HepG2 (cell line): ENCODE results near the gene ITGB5. TPM values are rescaled to one million over a fixed set of nuclear protein-coding genes. Genes with fewer than 3 reads are reported as not detected.

Source experiments
- BORCS8-MEF2B ChIP-seq: sonication (generic); formaldehyde crosslinking; IDR thresholded peaks from 2 replicates; pipeline ENCODE4 v1.8.0; 2022; ENCODE audit warnings: mild to moderate bottlenecking, missing genetic modification reagents
- BRCA1 ChIP-seq: sonication (generic); formaldehyde crosslinking; IDR thresholded peaks from 2 replicates; pipeline ENCODE4 v1.4.0; 2020; ENCODE audit warnings: missing genetic modification reagents
- CENPX ChIP-seq: sonication (generic); formaldehyde crosslinking; IDR thresholded peaks from 2 replicates; pipeline ENCODE4 v1.9.0; 2021; ENCODE audit warnings: mild to moderate bottlenecking, missing genetic modification reagents, moderate library complexity
- ELF4 ChIP-seq: sonication (generic); formaldehyde crosslinking; IDR thresholded peaks from 2 replicates; pipeline ENCODE4 v1.5.0; 2020; ENCODE audit warnings: missing genetic modification reagents, mild to moderate bottlenecking, moderate library complexity, borderline replicate concordance
- SATB2 ChIP-seq: sonication (generic); formaldehyde crosslinking; IDR thresholded peaks from 2 replicates; pipeline ENCODE4 v1.5.0; 2020; ENCODE audit warnings: missing genetic modification reagents
- SMYD3 ChIP-seq: sonication (generic); formaldehyde crosslinking; IDR thresholded peaks from 2 replicates; pipeline ENCODE4 v1.8.1; 2023; ENCODE audit warnings: mild to moderate bottlenecking, missing genetic modification reagents
- TCF12 ChIP-seq, 2 experiments: fragments of 450-650 bp in 1 of 2; sonication (generic) in 1 of 2; formaldehyde crosslinking in 1 of 2; IDR thresholded peaks; 2 replicates each; pipeline versions ENCODE4 v1.6.1 to v1.8.0; 2017 to 2022; ENCODE audit warnings: antibody characterized with exemption in 1 of 2, mild to moderate bottlenecking in 1 of 2, missing genetic modification reagents in 1 of 2, moderate library complexity in 1 of 2
- YEATS2 ChIP-seq: sonication (generic); formaldehyde crosslinking; IDR thresholded peaks from 2 replicates; pipeline ENCODE4 v1.4.0; 2020; ENCODE audit warnings: missing genetic modification reagents, borderline replicate concordance
- ZNF296 ChIP-seq: sonication (generic); formaldehyde crosslinking; conservative IDR thresholded peaks from 2 replicates; pipeline ENCODE4 v1.5.0; 2020; ENCODE audit warnings: mild to moderate bottlenecking, missing genetic modification reagents
- polyA plus RNA-seq, 8 experiments: library from polyadenylated mRNA; depleted of rRNA in 3 of 8; stranded (reverse) in 7 of 8; unstranded in 1 of 8; fragments of >200 nt; fragmentation: Illumina TruSeq in 4 of 8; extraction: Trizol in 4 of 8; gene quantifications; 2 replicates each; pipeline versions ENCODE4 v1.2.1 to v1.2.3, GENCODE V29; 2011 to 2016; ENCODE audit warnings: low read depth in 4 of 8, missing spikeins in 1 of 8, mixed read lengths in 1 of 8; ENCODE audit not compliant: insufficient read depth in 1 of 8
- total RNA-seq, 5 experiments: library from RNA; depleted of rRNA; stranded (reverse); fragments of >200 nt; fragmentation: Illumina TruSeq; extraction: Trizol; gene quantifications; 2 replicates each; pipeline ENCODE4 v1.2.3, GENCODE V29; 2016; ENCODE audit warnings: low read depth in 1 of 5
- TF ChIP-seq, protein P1 (sequence below): sonication (generic); formaldehyde crosslinking; IDR thresholded peaks from 2 replicates; pipeline ENCODE4 v1.5.1; 2020; ENCODE audit warnings: mild to moderate bottlenecking, moderate library complexity, missing genetic modification reagents
- TF ChIP-seq, protein P2 (sequence below): sonication (generic); formaldehyde crosslinking; IDR thresholded peaks from 2 replicates; pipeline ENCODE4 v1.5.0; 2020; ENCODE audit warnings: mild to moderate bottlenecking, missing genetic modification reagents
- TF ChIP-seq, protein P3 (sequence below): sonication (generic); formaldehyde crosslinking; IDR thresholded peaks from 2 replicates; pipeline ENCODE4 v1.8.1; 2023; ENCODE audit warnings: missing genetic modification reagents, mild to moderate bottlenecking, borderline replicate concordance
- TF ChIP-seq, protein P4 (sequence below): sonication (generic); formaldehyde crosslinking; IDR thresholded peaks from 2 replicates; pipeline ENCODE4 v1.8.1; 2023; ENCODE audit warnings: mild to moderate bottlenecking, inconsistent platforms, moderate library complexity, missing genetic modification reagents, borderline replicate concordance
- TF ChIP-seq, protein P5 (sequence below): sonication (generic); formaldehyde crosslinking; IDR thresholded peaks from 2 replicates; pipeline ENCODE4 v1.8.0; 2022; ENCODE audit warnings: low read depth, missing genetic modification reagents
- TF ChIP-seq, protein P6 (sequence below): sonication (generic); formaldehyde crosslinking; IDR thresholded peaks from 2 replicates; pipeline ENCODE4 v1.4.0; 2020; ENCODE audit warnings: missing genetic modification reagents, mild to moderate bottlenecking, borderline replicate concordance
- TF ChIP-seq, protein P7 (sequence below): sonication (generic); formaldehyde crosslinking; IDR thresholded peaks from 2 replicates; pipeline ENCODE4; 2020; ENCODE audit warnings: missing genetic modification reagents, mild to moderate bottlenecking, borderline replicate concordance

ITGB5 gene
- total and polyA plus RNA-seq, 2 of the 13 experiments (the other 11 are each of a cell fraction or from before 2014, with no cell fraction given) = 74.1 to 343 TPM

DNA sequence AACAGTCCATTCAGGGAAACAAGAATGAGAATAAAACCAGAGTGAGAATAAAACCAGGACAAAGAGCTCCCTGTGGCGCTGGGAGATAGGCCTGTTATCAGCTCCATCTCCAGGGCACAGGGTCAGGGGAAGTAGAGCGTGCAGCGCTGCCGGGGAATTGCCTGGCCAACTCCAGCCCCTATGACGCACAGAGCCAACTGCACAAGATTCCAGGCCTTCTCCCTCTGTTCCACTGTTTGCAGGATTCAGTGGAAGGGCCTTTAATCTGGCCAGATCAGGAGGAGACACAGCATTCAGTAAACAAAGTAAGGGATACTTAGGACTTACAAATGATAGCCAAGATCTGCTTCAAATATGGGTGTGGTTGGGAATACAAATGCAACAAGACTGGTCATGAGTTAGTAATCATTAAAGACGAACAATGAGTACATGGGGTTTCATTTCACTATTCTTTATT, 49.4 kb downstream of the ITGB5 start (continued):
- TF ChIP-seq, protein P1, sequence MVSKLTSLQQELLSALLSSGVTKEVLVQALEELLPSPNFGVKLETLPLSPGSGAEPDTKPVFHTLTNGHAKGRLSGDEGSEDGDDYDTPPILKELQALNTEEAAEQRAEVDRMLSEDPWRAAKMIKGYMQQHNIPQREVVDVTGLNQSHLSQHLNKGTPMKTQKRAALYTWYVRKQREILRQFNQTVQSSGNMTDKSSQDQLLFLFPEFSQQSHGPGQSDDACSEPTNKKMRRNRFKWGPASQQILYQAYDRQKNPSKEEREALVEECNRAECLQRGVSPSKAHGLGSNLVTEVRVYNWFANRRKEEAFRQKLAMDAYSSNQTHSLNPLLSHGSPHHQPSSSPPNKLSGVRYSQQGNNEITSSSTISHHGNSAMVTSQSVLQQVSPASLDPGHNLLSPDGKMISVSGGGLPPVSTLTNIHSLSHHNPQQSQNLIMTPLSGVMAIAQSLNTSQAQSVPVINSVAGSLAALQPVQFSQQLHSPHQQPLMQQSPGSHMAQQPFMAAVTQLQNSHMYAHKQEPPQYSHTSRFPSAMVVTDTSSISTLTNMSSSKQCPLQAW = peak; percentile 84
- TF ChIP-seq, protein P2, sequence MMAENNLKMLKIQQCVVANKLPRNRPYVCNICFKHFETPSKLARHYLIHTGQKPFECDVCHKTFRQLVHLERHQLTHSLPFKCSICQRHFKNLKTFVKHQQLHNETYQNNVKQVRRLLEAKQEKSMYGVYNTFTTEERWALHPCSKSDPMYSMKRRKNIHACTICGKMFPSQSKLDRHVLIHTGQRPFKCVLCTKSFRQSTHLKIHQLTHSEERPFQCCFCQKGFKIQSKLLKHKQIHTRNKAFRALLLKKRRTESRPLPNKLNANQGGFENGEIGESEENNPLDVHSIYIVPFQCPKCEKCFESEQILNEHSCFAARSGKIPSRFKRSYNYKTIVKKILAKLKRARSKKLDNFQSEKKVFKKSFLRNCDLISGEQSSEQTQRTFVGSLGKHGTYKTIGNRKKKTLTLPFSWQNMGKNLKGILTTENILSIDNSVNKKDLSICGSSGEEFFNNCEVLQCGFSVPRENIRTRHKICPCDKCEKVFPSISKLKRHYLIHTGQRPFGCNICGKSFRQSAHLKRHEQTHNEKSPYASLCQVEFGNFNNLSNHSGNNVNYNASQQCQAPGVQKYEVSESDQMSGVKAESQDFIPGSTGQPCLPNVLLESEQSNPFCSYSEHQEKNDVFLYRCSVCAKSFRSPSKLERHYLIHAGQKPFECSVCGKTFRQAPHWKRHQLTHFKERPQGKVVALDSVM (CRISPR knock-in tag) = no peak
- TF ChIP-seq, protein P3, sequence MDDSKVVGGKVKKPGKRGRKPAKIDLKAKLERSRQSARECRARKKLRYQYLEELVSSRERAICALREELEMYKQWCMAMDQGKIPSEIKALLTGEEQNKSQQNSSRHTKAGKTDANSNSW = no peak
- TF ChIP-seq BRCA1 (CRISPR knock-in tag) (no peak), BORCS8-MEF2B (no peak), SMYD3 (CRISPR knock-in tag) (0 out of 2 replicates have a peak, but pooled peaks have one; percentile 49), SATB2 (no peak), ZNF296 (CRISPR knock-in tag) (no peak), YEATS2 (CRISPR knock-in tag) (0 out of 2 replicates have a peak, but pooled peaks have one; percentile 23), CENPX (CRISPR knock-in tag) (no peak), ELF4 (CRISPR knock-in tag) (peak; percentile 30; the same call in 1 of the 2 replicates), TCF12 (IDR thresholded peaks at IDR 0.05) (no peak), TCF12 (CRISPR knock-in tag; IDR thresholded peaks at IDR 0.05) (peak; percentile 45; the same call in 1 of the 2 replicates)
- TF ChIP-seq, protein P4, sequence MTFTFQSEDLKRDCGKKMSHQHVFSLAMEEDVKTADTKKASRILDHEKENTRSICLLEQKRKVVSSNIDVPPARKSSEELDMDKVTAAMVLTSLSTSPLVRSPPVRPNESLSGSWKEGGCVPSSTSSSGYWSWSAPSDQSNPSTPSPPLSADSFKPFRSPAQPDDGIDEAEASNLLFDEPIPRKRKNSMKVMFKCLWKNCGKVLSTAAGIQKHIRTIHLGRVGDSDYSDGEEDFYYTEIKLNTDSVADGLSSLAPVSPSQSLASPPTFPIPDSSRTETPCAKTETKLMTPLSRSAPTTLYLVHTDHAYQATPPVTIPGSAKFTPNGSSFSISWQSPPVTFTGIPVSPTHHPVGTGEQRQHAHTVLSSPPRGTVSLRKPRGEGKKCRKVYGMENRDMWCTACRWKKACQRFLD = no peak
- TF ChIP-seq, protein P5, sequence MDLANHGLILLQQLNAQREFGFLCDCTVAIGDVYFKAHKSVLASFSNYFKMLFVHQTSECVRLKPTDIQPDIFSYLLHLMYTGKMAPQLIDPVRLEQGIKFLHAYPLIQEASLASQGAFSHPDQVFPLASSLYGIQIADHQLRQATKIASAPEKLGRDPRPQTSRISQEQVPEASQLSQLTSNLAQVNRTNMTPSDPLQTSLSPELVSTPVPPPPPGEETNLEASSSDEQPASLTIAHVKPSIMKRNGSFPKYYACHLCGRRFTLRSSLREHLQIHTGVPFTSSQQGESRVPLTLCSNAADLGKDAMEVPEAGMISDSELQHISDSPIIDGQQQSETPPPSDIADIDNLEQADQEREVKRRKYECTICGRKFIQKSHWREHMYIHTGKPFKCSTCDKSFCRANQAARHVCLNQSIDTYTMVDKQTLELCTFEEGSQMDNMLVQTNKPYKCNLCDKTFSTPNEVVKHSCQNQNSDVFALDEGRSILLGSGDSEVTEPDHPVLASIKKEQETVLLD (CRISPR knock-in tag) = no peak
- TF ChIP-seq, protein P6, sequence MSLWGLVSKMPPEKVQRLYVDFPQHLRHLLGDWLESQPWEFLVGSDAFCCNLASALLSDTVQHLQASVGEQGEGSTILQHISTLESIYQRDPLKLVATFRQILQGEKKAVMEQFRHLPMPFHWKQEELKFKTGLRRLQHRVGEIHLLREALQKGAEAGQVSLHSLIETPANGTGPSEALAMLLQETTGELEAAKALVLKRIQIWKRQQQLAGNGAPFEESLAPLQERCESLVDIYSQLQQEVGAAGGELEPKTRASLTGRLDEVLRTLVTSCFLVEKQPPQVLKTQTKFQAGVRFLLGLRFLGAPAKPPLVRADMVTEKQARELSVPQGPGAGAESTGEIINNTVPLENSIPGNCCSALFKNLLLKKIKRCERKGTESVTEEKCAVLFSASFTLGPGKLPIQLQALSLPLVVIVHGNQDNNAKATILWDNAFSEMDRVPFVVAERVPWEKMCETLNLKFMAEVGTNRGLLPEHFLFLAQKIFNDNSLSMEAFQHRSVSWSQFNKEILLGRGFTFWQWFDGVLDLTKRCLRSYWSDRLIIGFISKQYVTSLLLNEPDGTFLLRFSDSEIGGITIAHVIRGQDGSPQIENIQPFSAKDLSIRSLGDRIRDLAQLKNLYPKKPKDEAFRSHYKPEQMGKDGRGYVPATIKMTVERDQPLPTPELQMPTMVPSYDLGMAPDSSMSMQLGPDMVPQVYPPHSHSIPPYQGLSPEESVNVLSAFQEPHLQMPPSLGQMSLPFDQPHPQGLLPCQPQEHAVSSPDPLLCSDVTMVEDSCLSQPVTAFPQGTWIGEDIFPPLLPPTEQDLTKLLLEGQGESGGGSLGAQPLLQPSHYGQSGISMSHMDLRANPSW (CRISPR knock-in tag) = no peak
- TF ChIP-seq, protein P7, sequence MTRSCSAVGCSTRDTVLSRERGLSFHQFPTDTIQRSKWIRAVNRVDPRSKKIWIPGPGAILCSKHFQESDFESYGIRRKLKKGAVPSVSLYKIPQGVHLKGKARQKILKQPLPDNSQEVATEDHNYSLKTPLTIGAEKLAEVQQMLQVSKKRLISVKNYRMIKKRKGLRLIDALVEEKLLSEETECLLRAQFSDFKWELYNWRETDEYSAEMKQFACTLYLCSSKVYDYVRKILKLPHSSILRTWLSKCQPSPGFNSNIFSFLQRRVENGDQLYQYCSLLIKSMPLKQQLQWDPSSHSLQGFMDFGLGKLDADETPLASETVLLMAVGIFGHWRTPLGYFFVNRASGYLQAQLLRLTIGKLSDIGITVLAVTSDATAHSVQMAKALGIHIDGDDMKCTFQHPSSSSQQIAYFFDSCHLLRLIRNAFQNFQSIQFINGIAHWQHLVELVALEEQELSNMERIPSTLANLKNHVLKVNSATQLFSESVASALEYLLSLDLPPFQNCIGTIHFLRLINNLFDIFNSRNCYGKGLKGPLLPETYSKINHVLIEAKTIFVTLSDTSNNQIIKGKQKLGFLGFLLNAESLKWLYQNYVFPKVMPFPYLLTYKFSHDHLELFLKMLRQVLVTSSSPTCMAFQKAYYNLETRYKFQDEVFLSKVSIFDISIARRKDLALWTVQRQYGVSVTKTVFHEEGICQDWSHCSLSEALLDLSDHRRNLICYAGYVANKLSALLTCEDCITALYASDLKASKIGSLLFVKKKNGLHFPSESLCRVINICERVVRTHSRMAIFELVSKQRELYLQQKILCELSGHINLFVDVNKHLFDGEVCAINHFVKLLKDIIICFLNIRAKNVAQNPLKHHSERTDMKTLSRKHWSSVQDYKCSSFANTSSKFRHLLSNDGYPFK (CRISPR knock-in tag) = peak; percentile 37; the same call in 1 of the 2 replicates
